Suprapubic skin (tissue), 4 donors: Measurements from ENCODE around the gene RAB12. TPM values are rescaled to one million over a fixed set of nuclear protein-coding genes. Genes with fewer than 3 reads are reported as not detected.

Experiments used
- DNase-seq, 2 donors: peaks; one replicate each; pipeline ENCODE4 v3.0.0-alpha.2; 2019; ENCODE audit warnings: low spot score in 2 of 2
- H3K27ac ChIP-seq: fragments of 200-600 bp; sonication (generic); one replicate; pipeline ENCODE4 v1.5.1; 2019
- H3K27me3 ChIP-seq: fragments of 200-600 bp; sonication (generic); one replicate; pipeline ENCODE4 v1.5.1; 2019
- H3K36me3 ChIP-seq: fragments of 200-600 bp; sonication (generic); one replicate; pipeline ENCODE4 v1.5.1; 2019
- H3K4me1 ChIP-seq: fragments of 200-600 bp; sonication (generic); one replicate; pipeline ENCODE4 v1.5.1; 2019
- H3K4me3 ChIP-seq: fragments of 200-600 bp; sonication (generic); one replicate; pipeline ENCODE4 v1.5.1; 2019; ENCODE audit warnings: mild to moderate bottlenecking
- H3K9me3 ChIP-seq: fragments of 200-600 bp; sonication (generic); one replicate; pipeline ENCODE4 v1.5.1; 2019
- CTCF ChIP-seq, 2 donors: fragments of 200-600 bp in 1 of 2; fragments of 450-650 bp in 1 of 2; sonication (generic) in 1 of 2; IDR thresholded peaks; one replicate each; pipeline ENCODE4 v1.5.1; 2016 to 2019; ENCODE audit warnings: antibody characterized with exemption in 2 of 2, mild to moderate bottlenecking in 1 of 2, moderate library complexity in 1 of 2
- EP300 ChIP-seq: sonication (generic); formaldehyde crosslinking; IDR thresholded peaks from one replicate; pipeline ENCODE4 v1.6.1; 2017; ENCODE audit warnings: antibody characterized with exemption
- POLR2A ChIP-seq, 2 donors: fragments of 450-650 bp; IDR thresholded peaks; one replicate each; pipeline ENCODE4 v1.6.1; 2017; ENCODE audit warnings: antibody characterized with exemption in 2 of 2, mild to moderate bottlenecking in 2 of 2, moderate library complexity in 2 of 2
- POLR2AphosphoS5 ChIP-seq, 3 donors: sonication (generic); formaldehyde crosslinking; IDR thresholded peaks; one replicate each; pipeline ENCODE4 v1.6.1; 2017; ENCODE audit warnings: antibody characterized with exemption in 3 of 3
- WGBS: methylation state at CpG from one replicate; pipeline ENCODE4 v1.1.5; 2018; 5-methylcytosine and 5-hydroxymethylcytosine counted together
- total RNA-seq, 4 donors: library from RNA; depleted of rRNA; stranded (reverse); fragments of >200 nt; gene quantifications; one replicate each; pipeline ENCODE4 v1.1.0, GENCODE V29; 2016

The RAB12 gene
- total RNA-seq, 4 donors from 2014 or later, result 48.1 to 64.4 (median 48.7) TPM

- Histone ChIP-seq H3K4me1 (peaks cover 20% of the 10 kb centered on the region), H3K4me3 (no peak overlapping the region), H3K9me3 (no peaks in the 10 kb centered on the region), H3K27ac (no peak overlapping the region), H3K36me3 (no peaks in the 10 kb centered on the region), H3K27me3 (no peaks in the 10 kb centered on the region)
- TF ChIP-seq POLR2A (IDR thresholded peaks at IDR 0.05) (no peak), EP300 (no peak), POLR2AphosphoS5 (IDR thresholded peaks at IDR 0.05) (no peak), CTCF (IDR thresholded peaks at IDR 0.05) (no peak)
- WGBS, result 74% methylated on average over 6 of the region's 6 CpGs
- no peak for DNase-seq
Observed at GRCh38 chr18:8686611-8687010, 77.4 kb downstream of the RAB12 start.

GRCh38 chr18:8688216-8688800, 79.1 kb downstream of the RAB12 start:
- WGBS, result 90% methylated on average over 8 of the region's 8 CpGs
- no peaks in the 10 kb centered on the region for H3K9me3 ChIP-seq
- TF ChIP-seq CTCF (IDR thresholded peaks at IDR 0.05) (no peak), POLR2A (IDR thresholded peaks at IDR 0.05) (no peak), POLR2AphosphoS5 (IDR thresholded peaks at IDR 0.05) (no peak), EP300 (no peak)
- peaks cover 20% of the 10 kb centered on the region for H3K4me1 ChIP-seq
- H3K36me3 ChIP-seq, result no peaks in the 10 kb centered on the region
- DNase-seq, result no peak
- no peak overlapping the region for H3K4me3 ChIP-seq
- H3K27ac ChIP-seq, result no peak overlapping the region
- H3K27me3 ChIP-seq, result no peaks in the 10 kb centered on the region

- Histone ChIP-seq H3K36me3 (no peaks in the 10 kb centered on the region), H3K4me1 (peaks cover 20% of the 10 kb centered on the region), H3K9me3 (no peaks in the 10 kb centered on the region), H3K27me3 (no peaks in the 10 kb centered on the region), H3K4me3 (no peak overlapping the region), H3K27ac (no peak overlapping the region)
- no peak for TF ChIP-seq EP300
- no peak for DNase-seq
- whole genome bisulfite sequencing, result 93% methylated on average over 8 of the region's 8 CpGs
Observed at GRCh38 chr18:8688816-8689215, 79.6 kb downstream of the RAB12 start.

Other genes starting within 250 kb of the RAB12 start
- gene MTCL1, start 96.1 kb downstream of the RAB12 start, total RNA-seq, result 1 to 10 TPM; 7.0 to 9.4 (median 8.1) TPM